Measurements from ENCODE around the gene ZC3H12A.

The ZC3H12A gene

GRCh38 chr1:37442644-37443043 is 31.7 kb upstream of the ZC3H12A start:
- no peak overlapping the region for H3K27ac Mint-ChIP-seq
- H3K4me1 Mint-ChIP-seq (ENCODE audit: low read depth) = no peaks in the 10 kb centered on the region
- no peaks in the 10 kb centered on the region for H3K36me3 Mint-ChIP-seq
- no peak overlapping the region for H3K4me3 Mint-ChIP-seq
- no peaks in the 10 kb centered on the region for H3K9me3 Mint-ChIP-seq (ENCODE audit: low read depth)
- H3K27me3 Mint-ChIP-seq = peaks cover 10% of the 10 kb centered on the region

- H3K27ac Mint-ChIP-seq = no peak overlapping the region
- H3K4me1 Mint-ChIP-seq (ENCODE audit: low read depth) = peaks cover 14% of the 10 kb centered on the region
- no peak overlapping the region for H3K4me3 Mint-ChIP-seq
- H3K27me3 Mint-ChIP-seq = peaks cover 5% of the 10 kb centered on the region
- H3K9me3 Mint-ChIP-seq (ENCODE audit: low read depth) = no peaks in the 10 kb centered on the region
- H3K36me3 Mint-ChIP-seq = no peaks in the 10 kb centered on the region
Measured at GRCh38 chr1:37446874-37447273, 27.5 kb upstream of the ZC3H12A start.

GRCh38 chr1:37448185-37448584 is 26.2 kb upstream of the ZC3H12A start:
- Mint-ChIP-seq H3K4me3 (no peak overlapping the region), H3K27me3 (peaks cover 3% of the 10 kb centered on the region), H3K9me3 (ENCODE audit: low read depth) (no peaks in the 10 kb centered on the region), H3K4me1 (ENCODE audit: low read depth) (peaks cover 14% of the 10 kb centered on the region), H3K27ac (no peak overlapping the region), H3K36me3 (no peaks in the 10 kb centered on the region)

GRCh38 chr1:37448691-37449417 is 25.5 kb upstream of the ZC3H12A start:
- H3K27ac Mint-ChIP-seq = no peak overlapping the region
- H3K36me3 Mint-ChIP-seq = no peaks in the 10 kb centered on the region
- no peaks in the 10 kb centered on the region for H3K9me3 Mint-ChIP-seq (ENCODE audit: low read depth)
- H3K27me3 Mint-ChIP-seq = peaks cover 3% of the 10 kb centered on the region
- H3K4me1 Mint-ChIP-seq (ENCODE audit: low read depth) = peaks cover 14% of the 10 kb centered on the region
- no peak overlapping the region for H3K4me3 Mint-ChIP-seq

GRCh38 chr1:37449936-37450335 is 24.4 kb upstream of the ZC3H12A start:
- Mint-ChIP-seq H3K36me3 (no peaks in the 10 kb centered on the region), H3K4me1 (ENCODE audit: low read depth) (peaks cover 18% of the 10 kb centered on the region), H3K9me3 (ENCODE audit: low read depth) (no peaks in the 10 kb centered on the region), H3K4me3 (no peak overlapping the region), H3K27me3 (peaks cover 3% of the 10 kb centered on the region), H3K27ac (no peak overlapping the region)

- H3K36me3 Mint-ChIP-seq = no peaks in the 10 kb centered on the region
- no peak overlapping the region for H3K27ac Mint-ChIP-seq
- no peak overlapping the region for H3K4me3 Mint-ChIP-seq
- peaks cover 19% of the 10 kb centered on the region for H3K4me1 Mint-ChIP-seq (ENCODE audit: low read depth)
- no peaks in the 10 kb centered on the region for H3K27me3 Mint-ChIP-seq
- H3K9me3 Mint-ChIP-seq (ENCODE audit: low read depth) = no peaks in the 10 kb centered on the region
Measured at GRCh38 chr1:37452416-37452815, 22.0 kb upstream of the ZC3H12A start.

GRCh38 chr1:37453647-37454046 is 20.7 kb upstream of the ZC3H12A start:
- H3K27ac Mint-ChIP-seq = no peak overlapping the region
- no peak overlapping the region for H3K4me3 Mint-ChIP-seq

GRCh38 chr1:37455516-37455915 is 18.9 kb upstream of the ZC3H12A start:
- Mint-ChIP-seq H3K4me1 (ENCODE audit: low read depth) (peaks cover 12% of the 10 kb centered on the region), H3K9me3 (ENCODE audit: low read depth) (no peaks in the 10 kb centered on the region), H3K36me3 (no peaks in the 10 kb centered on the region), H3K27me3 (no peaks in the 10 kb centered on the region), H3K4me3 (no peak overlapping the region), H3K27ac (no peak overlapping the region)

More at GRCh38 chr1:37453647-37454046, 20.7 kb upstream of the ZC3H12A start:
- H3K27me3 Mint-ChIP-seq = no peaks in the 10 kb centered on the region
- H3K9me3 Mint-ChIP-seq (ENCODE audit: low read depth) = no peaks in the 10 kb centered on the region
- H3K36me3 Mint-ChIP-seq = no peaks in the 10 kb centered on the region
- peaks cover 23% of the 10 kb centered on the region for H3K4me1 Mint-ChIP-seq (ENCODE audit: low read depth)

GRCh38 chr1:37456614-37457013 is 17.8 kb upstream of the ZC3H12A start:
- Mint-ChIP-seq H3K9me3 (ENCODE audit: low read depth) (no peaks in the 10 kb centered on the region), H3K4me1 (ENCODE audit: low read depth) (peaks cover 12% of the 10 kb centered on the region), H3K27me3 (no peaks in the 10 kb centered on the region), H3K27ac (no peak overlapping the region), H3K36me3 (no peaks in the 10 kb centered on the region), H3K4me3 (no peak overlapping the region)

- H3K27ac Mint-ChIP-seq = no peak overlapping the region
- no peak overlapping the region for H3K4me3 Mint-ChIP-seq
- no peaks in the 10 kb centered on the region for H3K9me3 Mint-ChIP-seq (ENCODE audit: low read depth)
- H3K27me3 Mint-ChIP-seq = no peaks in the 10 kb centered on the region
- H3K36me3 Mint-ChIP-seq = no peaks in the 10 kb centered on the region
- peaks cover 12% of the 10 kb centered on the region for H3K4me1 Mint-ChIP-seq (ENCODE audit: low read depth)
Measured at GRCh38 chr1:37458551-37458950, 15.8 kb upstream of the ZC3H12A start.

- Mint-ChIP-seq H3K27me3 (no peaks in the 10 kb centered on the region), H3K27ac (no peak overlapping the region), H3K4me3 (no peak overlapping the region), H3K4me1 (ENCODE audit: low read depth) (peaks cover 7% of the 10 kb centered on the region), H3K36me3 (no peaks in the 10 kb centered on the region), H3K9me3 (ENCODE audit: low read depth) (no peaks in the 10 kb centered on the region)
Measured at GRCh38 chr1:37461698-37462436, 12.5 kb upstream of the ZC3H12A start.

GRCh38 chr1:37464443-37464842 is 9.9 kb upstream of the ZC3H12A start:
- no peaks in the 10 kb centered on the region for H3K9me3 Mint-ChIP-seq (ENCODE audit: low read depth)
- no peaks in the 10 kb centered on the region for H3K27me3 Mint-ChIP-seq

GRCh38 chr1:37465593-37466517 is 8.5 kb upstream of the ZC3H12A start:
- H3K4me1 Mint-ChIP-seq (ENCODE audit: low read depth) = peaks cover 18% of the 10 kb centered on the region
- no peaks in the 10 kb centered on the region for H3K27me3 Mint-ChIP-seq
- H3K36me3 Mint-ChIP-seq = no peaks in the 10 kb centered on the region
- no peak overlapping the region for H3K27ac Mint-ChIP-seq
- H3K9me3 Mint-ChIP-seq (ENCODE audit: low read depth) = no peaks in the 10 kb centered on the region
- H3K4me3 Mint-ChIP-seq = no peak overlapping the region

More at GRCh38 chr1:37464443-37464842, 9.9 kb upstream of the ZC3H12A start:
- H3K4me1 Mint-ChIP-seq (ENCODE audit: low read depth) = peaks cover 11% of the 10 kb centered on the region
- H3K36me3 Mint-ChIP-seq = no peaks in the 10 kb centered on the region
- no peak overlapping the region for H3K4me3 Mint-ChIP-seq
- H3K27ac Mint-ChIP-seq = no peak overlapping the region

GRCh38 chr1:37468037-37468436 is 6.3 kb upstream of the ZC3H12A start:
- H3K36me3 Mint-ChIP-seq = no peaks in the 10 kb centered on the region
- H3K27ac Mint-ChIP-seq = no peak overlapping the region
- H3K27me3 Mint-ChIP-seq = no peaks in the 10 kb centered on the region
- no peak overlapping the region for H3K4me3 Mint-ChIP-seq
- H3K4me1 Mint-ChIP-seq (ENCODE audit: low read depth) = peaks cover 37% of the 10 kb centered on the region
- no peaks in the 10 kb centered on the region for H3K9me3 Mint-ChIP-seq (ENCODE audit: low read depth)

- H3K36me3 Mint-ChIP-seq = no peaks in the 10 kb centered on the region
- peaks cover 46% of the 10 kb centered on the region for H3K4me1 Mint-ChIP-seq (ENCODE audit: low read depth)
- no peaks in the 10 kb centered on the region for H3K27me3 Mint-ChIP-seq
- no peak overlapping the region for H3K4me3 Mint-ChIP-seq
- no peaks in the 10 kb centered on the region for H3K9me3 Mint-ChIP-seq (ENCODE audit: low read depth)
- peak overlapping the region; percentile 10 for H3K27ac Mint-ChIP-seq
Measured at GRCh38 chr1:37469386-37469785, 5.0 kb upstream of the ZC3H12A start.

Measured in activated naive CD8-positive, alpha-beta T cell (primary cell).